HEK293T (cell line): Measurements from ENCODE around the gene ACP4.

Experiments used
- CTCF ChIA-PET: fragments of 350-600 bp; formaldehyde crosslinking; extraction: SDS; loops from one replicate; lab custom pipeline; 2021; ENCODE audit warnings: antibody characterized with exemption, inconsistent platforms; lab: Yijun Ruan, JAX
- POLR2A ChIA-PET: fragments of 350-600 bp; formaldehyde crosslinking; extraction: SDS; loops from one replicate; lab custom pipeline; 2020; ENCODE audit warnings: antibody characterized with exemption, inconsistent platforms; lab: Yijun Ruan, JAX
- DNase-seq: peaks from one replicate; pipeline ENCODE4 v3.0.0; 2012; ENCODE audit warnings: mixed read lengths; ENCODE audit errors: extremely low spot score
- ARNT ChIP-seq: fragments of 450-650 bp; IDR thresholded peaks from 2 replicates; pipeline ENCODE4 v1.6.1; 2017; ENCODE audit warnings: mild to moderate bottlenecking
- BHLHE40 ChIP-seq: fragments of 450-650 bp; IDR thresholded peaks from 2 replicates; pipeline ENCODE4 v1.6.1; 2016; ENCODE audit warnings: mild to moderate bottlenecking, moderate library complexity, borderline replicate concordance
- CTBP1 ChIP-seq: fragments of 450-650 bp; IDR thresholded peaks from 2 replicates; pipeline ENCODE4 v1.6.1; 2016; ENCODE audit warnings: borderline replicate concordance
- ELF4 ChIP-seq: fragments of 450-650 bp; IDR thresholded peaks from 2 replicates; pipeline ENCODE4 v1.6.1; 2017; ENCODE audit warnings: antibody characterized with exemption
- FOXA1 ChIP-seq: fragments of 450-650 bp; IDR thresholded peaks from 2 replicates; pipeline ENCODE4 v1.6.1; 2016; ENCODE audit warnings: mild to moderate bottlenecking
- FOXK2 ChIP-seq: fragments of 450-650 bp; IDR thresholded peaks from 2 replicates; pipeline ENCODE4 v1.6.1; 2016; ENCODE audit warnings: mild to moderate bottlenecking
- FOXM1 ChIP-seq: fragments of 450-650 bp; IDR thresholded peaks from 2 replicates; pipeline ENCODE4 v1.6.1; 2017; ENCODE audit warnings: mild to moderate bottlenecking, borderline replicate concordance
- HDGF ChIP-seq: fragments of 450-650 bp; IDR thresholded peaks from 2 replicates; pipeline ENCODE4 v1.6.1; 2017; ENCODE audit warnings: antibody characterized with exemption, borderline replicate concordance
- L3MBTL2 ChIP-seq: fragments of 450-650 bp; conservative IDR thresholded peaks from 2 replicates; pipeline ENCODE4 v1.6.1; 2016; ENCODE audit warnings: mild to moderate bottlenecking
- LEF1 ChIP-seq: fragments of 450-650 bp; IDR thresholded peaks from 2 replicates; pipeline ENCODE4 v1.6.1; 2017; ENCODE audit warnings: mild to moderate bottlenecking, borderline replicate concordance
- NFRKB ChIP-seq: fragments of 450-650 bp; IDR thresholded peaks from 2 replicates; pipeline ENCODE4 v1.6.1; 2016; ENCODE audit warnings: mild to moderate bottlenecking, moderate library complexity
- PKNOX1 ChIP-seq: fragments of 450-650 bp; IDR thresholded peaks from 2 replicates; pipeline ENCODE4 v1.6.1; 2016
- SP1 ChIP-seq: fragments of 450-650 bp; IDR thresholded peaks from 2 replicates; pipeline ENCODE4 v1.6.1; 2017
- SUZ12 ChIP-seq: fragments of 450-650 bp; IDR thresholded peaks from 2 replicates; pipeline ENCODE4 v1.6.1; 2016; ENCODE audit warnings: mild to moderate bottlenecking
- TARDBP ChIP-seq: fragments of 450-650 bp; IDR thresholded peaks from 2 replicates; pipeline ENCODE4 v1.6.1; 2016
- ZNF384 ChIP-seq: fragments of 450-650 bp; IDR thresholded peaks from 2 replicates; pipeline ENCODE4 v1.6.1; 2016

ACP4 gene

GRCh38 chr19:50792272-50793250, 2.3 kb downstream of the ACP4 start:
- ChIA-PET POLR2A (interaction anchor here (4.8 kb wide), 1 partner anchor 12 kb away, joined by 46 read pairs; no protein-coding TSS in a partner anchor), CTCF (interaction anchor here (0.7 kb wide), 2 partner anchors 84 to 89 kb away, joined by 3 read pairs; no protein-coding TSS in a partner anchor)
- no peak for DNase-seq
- TF ChIP-seq LEF1: no peak
- no peak for TF ChIP-seq PKNOX1
- TF ChIP-seq ZNF384: peak; percentile 78
- TF ChIP-seq FOXA1: no peak
- TF ChIP-seq SP1: no peak
- no peak for TF ChIP-seq L3MBTL2

- TF ChIP-seq FOXA1 (no peak), ELF4 (peak; percentile 18; the same call in 1 of the 2 replicates)
- no peak for DNase-seq
- POLR2A ChIA-PET: interaction anchor here (4.8 kb wide), 1 partner anchor 11 kb away, joined by 46 read pairs; no protein-coding TSS in a partner anchor
- CTCF ChIA-PET: no interaction called here
These were observed 3.4 kb downstream of the ACP4 start for GRCh38 chr19:50793558-50794065.

GRCh38 chr19:50794074-50794875, 4.1 kb downstream of the ACP4 start:
- CTCF ChIA-PET: no interaction called here
- DNase-seq: no peak
- TF ChIP-seq PKNOX1 (peak; percentile 33; the same call in 1 of the 2 replicates), LEF1 (0 out of 2 replicates have a peak, but pooled peaks have one; percentile 4), L3MBTL2 (peak; percentile 23; the same call in 1 of the 2 replicates), SUZ12 (no peak), ELF4 (no peak; the same call in 1 of the 2 replicates), TARDBP (no peak), FOXM1 (no peak)
- POLR2A ChIA-PET: interaction anchor here (1.8 to 4.8 kb wide), 4 partner anchors 10 to 127 kb away, joined by 5 to 46 read pairs (median 10); no protein-coding TSS in a partner anchor

- ChIA-PET CTCF (interaction anchor here (0.7 to 1.3 kb wide), 4 partner anchors 10 to 627 kb away, joined by 3 to 4 read pairs (median 3); no protein-coding TSS in a partner anchor), POLR2A (interaction anchor here (0.7 to 4.8 kb wide), 10 partner anchors 9 to 126 kb away, joined by 3 to 46 read pairs (median 4); partner anchors contain the start of gene KLK3)
- TF ChIP-seq HDGF (peak; percentile 19; the same call in 1 of the 2 replicates), SUZ12 (no peak), TARDBP (no peak)
- no peak for DNase-seq
These were observed 4.9 kb downstream of the ACP4 start for GRCh38 chr19:50794876-50795663.

GRCh38 chr19:50795664-50796073, 5.5 kb downstream of the ACP4 start:
- TF ChIP-seq FOXM1 (no peak), FOXA1 (no peak), ZNF384 (no peak), SUZ12 (no peak), BHLHE40 (no peak), LEF1 (no peak), TARDBP (no peak), ELF4 (no peak), ARNT (no peak)
- no peak for DNase-seq
- POLR2A ChIA-PET: interaction anchor here (0.7 to 4.8 kb wide), 11 partner anchors 9 to 126 kb away, joined by 3 to 46 read pairs (median 4); partner anchors contain the start of gene KLK3
- CTCF ChIA-PET: interaction anchor here (0.7 to 1.5 kb wide), 6 partner anchors 10 to 628 kb away, joined by 3 to 5 read pairs (median 3); no protein-coding TSS in a partner anchor

GRCh38 chr19:50796128-50796633, 6.0 kb downstream of the ACP4 start:
- TF ChIP-seq CTBP1 (no peak), ELF4 (no peak), HDGF (no peak), FOXK2 (no peak), SUZ12 (no peak), PKNOX1 (no peak), TARDBP (no peak), FOXA1 (no peak), FOXM1 (no peak), NFRKB (no peak), LEF1 (no peak), ARNT (no peak), BHLHE40 (no peak), SP1 (no peak), L3MBTL2 (no peak), ZNF384 (no peak)
- ChIA-PET POLR2A (interaction anchor here (1.0 to 4.8 kb wide), 8 partner anchors 8 to 125 kb away, joined by 3 to 46 read pairs (median 5); partner anchors contain the start of gene KLK3), CTCF (interaction anchor here (0.7 to 1.5 kb wide), 8 partner anchors 9 to 628 kb away, joined by 3 to 5 read pairs (median 3); no protein-coding TSS in a partner anchor)
- DNase-seq: no peak
